HCT116 (cell line): Measurements from ENCODE around the gene ENO2. TPM values are rescaled to one million over a fixed set of nuclear protein-coding genes. Genes with fewer than 3 reads are reported as not detected.

Experiments used
- ATAC-seq: fragments of 200-7000 bp; cut with Tn5 transposase; 2 replicates; pipeline ENCODE4 v1.9.1; 2020; ENCODE audit warnings: mild to moderate bottlenecking, moderate library complexity
- BruUV-seq: library from RNA; stranded (reverse); fragments of 400-500 nt; replicated peaks from 2 replicates; lab custom pipeline; 2021; lab: Mats Ljungman, UMichigan
- CTCF ChIA-PET: fragments of 300-600 bp; sonication (Branson Sonifier 250); formaldehyde crosslinking; loops from one replicate; lab custom pipeline; 2021; ENCODE audit warnings: antibody characterized with exemption; lab: Charles Lee
- POLR2A ChIA-PET: fragments of 300-600, 350-600 bp; sonication (Branson Sonifier 250); formaldehyde crosslinking; loops from one replicate; lab custom pipeline; 2021; ENCODE audit warnings: antibody characterized with exemption; lab: Charles Lee
- RAD21 ChIA-PET, 2 experiments: fragments of 300-600 bp; sonication (Branson Sonifier 250); formaldehyde crosslinking; loops; one replicate each; lab custom pipeline; 2023; ENCODE audit warnings: low total read pairs in 2 of 2; ENCODE audit not compliant: uncharacterized antibody in 2 of 2, unreplicated experiment in 2 of 2, low non-redundant PET in 1 of 2; lab: Charles Lee
- DNase-seq: peaks from one replicate; pipeline ENCODE4 v3.0.0-alpha.2; 2010; ENCODE audit warnings: low read depth, low spot score
- H2AFZ ChIP-seq: fragments of 200-600 bp; shearing (Covaris generic), sonication (generic); 2 replicates; pipeline ENCODE4 v1.6.1; 2017; ENCODE audit warnings: low read depth, mixed run types, mixed read lengths, antibody characterized with exemption, low read length; ENCODE audit not compliant: poor library complexity, severe bottlenecking
- H3K27ac ChIP-seq: 2 replicates; pipeline ENCODE4 v1.5.1; 2012; ENCODE audit warnings: low read depth, low read length
- H3K27me3 ChIP-seq: fragments of 200-600 bp; sonication (generic); 2 replicates; pipeline ENCODE4 v1.6.1; 2016; ENCODE audit warnings: mixed run types, low read length, mixed read lengths; ENCODE audit not compliant: insufficient read depth
- H3K36me3 ChIP-seq, 2 experiments: fragments of 200-500 bp in 1 of 2; fragments of 200-600 bp in 1 of 2; sonication (Bioruptor generic) in 1 of 2; sonication (generic) in 1 of 2; 2 replicates each; pipeline versions ENCODE4 v1.5.1 to v1.6.1; 2014 to 2016; ENCODE audit warnings: low read length in 2 of 2, inconsistent platforms in 1 of 2, mixed read lengths in 1 of 2, mixed run types in 1 of 2; ENCODE audit not compliant: insufficient read depth in 2 of 2, control insufficient read depth in 1 of 2
- H3K4me1 ChIP-seq, 2 experiments: fragments of 200-600 bp in 1 of 2; sonication (generic) in 1 of 2; 2 replicates each; pipeline versions ENCODE4 v1.5.1 to v1.6.1; 2012 to 2017; ENCODE audit warnings: low read length in 2 of 2, inconsistent platforms in 1 of 2, mild to moderate bottlenecking in 1 of 2, mixed read lengths in 1 of 2, mixed run types in 1 of 2, moderate library complexity in 1 of 2; ENCODE audit not compliant: insufficient read depth in 2 of 2, control insufficient read depth in 1 of 2
- H3K4me2 ChIP-seq: fragments of 200-600 bp; sonication (generic); 2 replicates; pipeline ENCODE4 v1.6.1; 2017; ENCODE audit warnings: mixed run types, low read length, mixed read lengths
- H3K4me3 ChIP-seq, 2 experiments: fragments of 200-600 bp in 1 of 2; sonication (generic) in 1 of 2; replicated peaks in 1 of 2; 2 replicates each; pipeline ENCODE4 v1.5.1; 2011 to 2016; ENCODE audit warnings: low read length in 2 of 2, control low read depth in 1 of 2, low read depth in 1 of 2, mild to moderate bottlenecking in 1 of 2, mixed read lengths in 1 of 2, mixed run types in 1 of 2
- H3K79me2 ChIP-seq: fragments of 200-600 bp; sonication (generic); 2 replicates; pipeline ENCODE4 v1.6.1; 2017; ENCODE audit warnings: mild to moderate bottlenecking, mixed run types, low read length, moderate library complexity, mixed read lengths; ENCODE audit not compliant: insufficient read depth
- H3K9ac ChIP-seq: fragments of 200-600 bp; sonication (generic); 2 replicates; pipeline ENCODE4 v1.6.1; 2016; ENCODE audit warnings: low read length, mixed read lengths
- H3K9me2 ChIP-seq: fragments of 200-600 bp; sonication (generic), shearing (Covaris generic); 2 replicates; pipeline ENCODE4 v1.6.1; 2017; ENCODE audit warnings: mixed run types, mild to moderate bottlenecking, moderate library complexity; ENCODE audit not compliant: insufficient read depth
- H3K9me3 ChIP-seq, 2 experiments: fragments of 200-500 bp in 1 of 2; fragments of 200-600 bp in 1 of 2; sonication (Bioruptor generic) in 1 of 2; sonication (generic) in 1 of 2; 2 replicates each; pipeline ENCODE4 v1.6.1; 2014 to 2017; ENCODE audit warnings: low read length in 2 of 2, mixed read lengths in 2 of 2, inconsistent platforms in 1 of 2, low read depth in 1 of 2, mild to moderate bottlenecking in 1 of 2, mixed run types in 1 of 2, moderate library complexity in 1 of 2; ENCODE audit not compliant: control insufficient read depth in 1 of 2, insufficient read depth in 1 of 2
- H4K20me1 ChIP-seq: fragments of 200-600 bp; sonication (generic), shearing (Covaris generic); 2 replicates; pipeline ENCODE4 v1.6.1; 2017; ENCODE audit warnings: mixed run types, mild to moderate bottlenecking, moderate library complexity; ENCODE audit not compliant: insufficient read depth
- ATF3 ChIP-seq: IDR thresholded peaks from 2 replicates; pipeline ENCODE4 v1.6.1; 2012
- CBX3 ChIP-seq: IDR thresholded peaks from 2 replicates; pipeline ENCODE4 v1.6.1; 2012; ENCODE audit warnings: low read depth
- CEBPB ChIP-seq: IDR thresholded peaks from 2 replicates; pipeline ENCODE4 v1.6.1; 2012; ENCODE audit warnings: low read depth
- EGR1 ChIP-seq: IDR thresholded peaks from 2 replicates; pipeline ENCODE4 v1.6.1; 2012; ENCODE audit warnings: low read depth
- ELF1 ChIP-seq: IDR thresholded peaks from 2 replicates; pipeline ENCODE4 v1.6.1; 2012; ENCODE audit warnings: low read depth, borderline replicate concordance
- EZH2 ChIP-seq: fragments of 200-600 bp; sonication (generic); IDR thresholded peaks from 2 replicates; pipeline ENCODE4 v1.6.1; 2017; ENCODE audit warnings: antibody characterized with exemption, mixed run types
- FOSL1 ChIP-seq: IDR thresholded peaks from 2 replicates; pipeline ENCODE4 v1.6.1; 2012; ENCODE audit warnings: low read depth
- JUND ChIP-seq: IDR thresholded peaks from 2 replicates; pipeline ENCODE4 v1.6.1; 2012
- POLR2A ChIP-seq: IDR thresholded peaks from 2 replicates; pipeline ENCODE4 v1.7.0; 2011; ENCODE audit warnings: borderline replicate concordance; ENCODE audit not compliant: insufficient read depth, insufficient read length; ENCODE audit errors: extremely low read depth
- POLR2AphosphoS5 ChIP-seq: IDR thresholded peaks from 2 replicates; pipeline ENCODE4 v1.6.1; 2011; ENCODE audit warnings: mild to moderate bottlenecking, low read depth, low read length, moderate library complexity
- RAD21 ChIP-seq: IDR thresholded peaks from 2 replicates; pipeline ENCODE4 v1.6.1; 2012; ENCODE audit warnings: low read depth, mild to moderate bottlenecking
- SIN3A ChIP-seq: IDR thresholded peaks from 2 replicates; pipeline ENCODE4 v1.6.1; 2012; ENCODE audit warnings: low read depth
- SP1 ChIP-seq: IDR thresholded peaks from 2 replicates; pipeline ENCODE4 v1.6.1; 2012; ENCODE audit warnings: low read depth
- SRF ChIP-seq: IDR thresholded peaks from 2 replicates; pipeline ENCODE4 v1.6.1; 2012; ENCODE audit warnings: low read depth
- YY1 ChIP-seq: IDR thresholded peaks from 2 replicates; pipeline ENCODE4 v1.6.1; 2011; ENCODE audit warnings: low read length, low read depth, moderate library complexity, mild to moderate bottlenecking; ENCODE audit not compliant: insufficient replicate concordance; ENCODE audit errors: extremely low read depth
- ZFX ChIP-seq: fragments of 450-650 bp; IDR thresholded peaks from 2 replicates; pipeline ENCODE4 v1.6.1; 2017
- ZNF274 ChIP-seq: fragments of 200-500 bp; sonication (Bioruptor generic); IDR thresholded peaks from 2 replicates; pipeline ENCODE4 v1.6.1; 2014; ENCODE audit warnings: mild to moderate bottlenecking, low read depth, low read length, inconsistent platforms
- intact Hi-C: fragments of 100-400 bp; cut with micrococcal nuclease; formaldehyde crosslinking; loops from 2 replicates; pipeline ENCODE4 v1.10.0; 2022
- total RNA-seq: library from RNA; stranded (reverse); gene quantifications from one replicate; pipeline ENCODE4 v1.2.1, GENCODE V29; 2021; ENCODE audit not compliant: unreplicated experiment
- TF ChIP-seq, protein P1 (sequence below), 3 experiments: fragments of 200-600 bp in 1 of 3; sonication (generic) in 1 of 3; IDR thresholded peaks in 2 of 3; conservative IDR thresholded peaks in 1 of 3; 2 replicates each; pipeline ENCODE4 v1.5.1; 2012 to 2017; ENCODE audit warnings: low read depth in 2 of 3, low read length in 2 of 3, antibody characterized with exemption in 1 of 3, borderline replicate concordance in 1 of 3, control low read depth in 1 of 3, mild to moderate bottlenecking in 1 of 3, mixed read lengths in 1 of 3, mixed run types in 1 of 3, moderate library complexity in 1 of 3; ENCODE audit not compliant: insufficient read depth in 1 of 3
- TF ChIP-seq, protein P2 (sequence below): IDR thresholded peaks from 2 replicates; pipeline ENCODE4 v1.6.1; 2011; ENCODE audit warnings: mild to moderate bottlenecking, low read length, moderate library complexity; ENCODE audit not compliant: insufficient replicate concordance; ENCODE audit errors: extremely low read depth

The ENO2 gene
- total RNA-seq, 1 experiment from 2014 or later: 117 TPM

GRCh38 chr12:6921996-6922946 lies 7.9 kb downstream of the ENO2 start:
- POLR2A ChIA-PET: interaction anchor here (2.7 kb wide), 1 partner anchor 22 kb away, joined by 7 read pairs; the partner anchor contains the start of genes C12orf57 and RNU7-1

More at GRCh38 chr12:6921996-6922946, 7.9 kb downstream of the ENO2 start:
- RAD21 ChIA-PET: interaction anchor here in 1 of 2 experiments (0.6 kb wide), 1 partner anchor 174 kb away, joined by 3 read pairs; no protein-coding TSS in a partner anchor
- H3K79me2 ChIP-seq: peaks cover 7% of the 10 kb centered on the region
- H3K4me3 ChIP-seq: no peak overlapping the region
- no peaks in the 10 kb centered on the region for H3K9me3 ChIP-seq
- H3K9ac ChIP-seq: no peak overlapping the region
- no peak overlapping the region for H3K4me2 ChIP-seq
- no peak overlapping the region for H2AFZ ChIP-seq
- intact Hi-C loops: no loop called here
- H3K27ac ChIP-seq: no peak overlapping the region
- peaks cover 18 to 46% of the 10 kb centered on the region in 2 experiments for H3K4me1 ChIP-seq
- H3K9me2 ChIP-seq: no peaks in the 10 kb centered on the region
- DNase-seq (no peak), ATAC-seq (no peak)
- TF ChIP-seq YY1 (no peak), EZH2 (no peak), CBX3 (no peak), ZNF274 (no peak), FOSL1 (no peak), RAD21 (no peak), ZFX (no peak), SRF (no peak), JUND (no peak), SP1 (no peak), ATF3 (no peak), SIN3A (no peak), POLR2A (no peak), CEBPB (no peak), ELF1 (no peak), POLR2AphosphoS5 (no peak), EGR1 (no peak)
- TF ChIP-seq, protein P1, sequence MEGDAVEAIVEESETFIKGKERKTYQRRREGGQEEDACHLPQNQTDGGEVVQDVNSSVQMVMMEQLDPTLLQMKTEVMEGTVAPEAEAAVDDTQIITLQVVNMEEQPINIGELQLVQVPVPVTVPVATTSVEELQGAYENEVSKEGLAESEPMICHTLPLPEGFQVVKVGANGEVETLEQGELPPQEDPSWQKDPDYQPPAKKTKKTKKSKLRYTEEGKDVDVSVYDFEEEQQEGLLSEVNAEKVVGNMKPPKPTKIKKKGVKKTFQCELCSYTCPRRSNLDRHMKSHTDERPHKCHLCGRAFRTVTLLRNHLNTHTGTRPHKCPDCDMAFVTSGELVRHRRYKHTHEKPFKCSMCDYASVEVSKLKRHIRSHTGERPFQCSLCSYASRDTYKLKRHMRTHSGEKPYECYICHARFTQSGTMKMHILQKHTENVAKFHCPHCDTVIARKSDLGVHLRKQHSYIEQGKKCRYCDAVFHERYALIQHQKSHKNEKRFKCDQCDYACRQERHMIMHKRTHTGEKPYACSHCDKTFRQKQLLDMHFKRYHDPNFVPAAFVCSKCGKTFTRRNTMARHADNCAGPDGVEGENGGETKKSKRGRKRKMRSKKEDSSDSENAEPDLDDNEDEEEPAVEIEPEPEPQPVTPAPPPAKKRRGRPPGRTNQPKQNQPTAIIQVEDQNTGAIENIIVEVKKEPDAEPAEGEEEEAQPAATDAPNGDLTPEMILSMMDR (IDR thresholded peaks at IDR 0.05 in 2 of 3, conservative IDR thresholded peaks at IDR 0.05 in 1 of 3; ENCODE audit: borderline replicate concordance in 1 of 3, insufficient read depth in 1 of 3, low read depth in 2 of 3, low read length in 2 of 3): no peak
- TF ChIP-seq, protein P2, sequence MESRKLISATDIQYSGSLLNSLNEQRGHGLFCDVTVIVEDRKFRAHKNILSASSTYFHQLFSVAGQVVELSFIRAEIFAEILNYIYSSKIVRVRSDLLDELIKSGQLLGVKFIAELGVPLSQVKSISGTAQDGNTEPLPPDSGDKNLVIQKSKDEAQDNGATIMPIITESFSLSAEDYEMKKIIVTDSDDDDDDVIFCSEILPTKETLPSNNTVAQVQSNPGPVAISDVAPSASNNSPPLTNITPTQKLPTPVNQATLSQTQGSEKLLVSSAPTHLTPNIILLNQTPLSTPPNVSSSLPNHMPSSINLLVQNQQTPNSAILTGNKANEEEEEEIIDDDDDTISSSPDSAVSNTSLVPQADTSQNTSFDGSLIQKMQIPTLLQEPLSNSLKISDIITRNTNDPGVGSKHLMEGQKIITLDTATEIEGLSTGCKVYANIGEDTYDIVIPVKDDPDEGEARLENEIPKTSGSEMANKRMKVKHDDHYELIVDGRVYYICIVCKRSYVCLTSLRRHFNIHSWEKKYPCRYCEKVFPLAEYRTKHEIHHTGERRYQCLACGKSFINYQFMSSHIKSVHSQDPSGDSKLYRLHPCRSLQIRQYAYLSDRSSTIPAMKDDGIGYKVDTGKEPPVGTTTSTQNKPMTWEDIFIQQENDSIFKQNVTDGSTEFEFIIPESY: no peak
- peaks cover 3 to 9% of the 10 kb centered on the region in 2 experiments; a peak in 1 of 4 replicates for H3K36me3 ChIP-seq
- BruUV-seq: no TSS peak
- H3K27me3 ChIP-seq: no peaks in the 10 kb centered on the region
- CTCF ChIA-PET: interaction anchor here (1.0 to 1.4 kb wide), 2 partner anchors 31 to 87 kb away, joined by 3 read pairs; no protein-coding TSS in a partner anchor
- H4K20me1 ChIP-seq: no peaks in the 10 kb centered on the region
